OCI-LY7 (cell line): ENCODE data around the gene FLNB.

Experiments used
- CTCF ChIP-seq: fragments of 200-600 bp; sonication (generic); conservative IDR thresholded peaks from 2 replicates; pipeline ENCODE4 v1.5.1; 2014; ENCODE audit warnings: mild to moderate bottlenecking, antibody characterized with exemption, low read length, moderate library complexity, mixed read lengths
- EZH2phosphoT487 ChIP-seq: fragments of 200-600 bp; sonication (generic); IDR thresholded peaks from 2 replicates; pipeline ENCODE4 v1.6.1; 2018; ENCODE audit warnings: low read depth, borderline replicate concordance, mild to moderate bottlenecking, mixed run types, antibody characterized with exemption, low read length, moderate library complexity, mixed read lengths

GRCh38 chr3:58190291-58190690 lies 182.1 kb downstream of the FLNB start:
- TF ChIP-seq CTCF, result no peak
- no peak for TF ChIP-seq EZH2phosphoT487
